Parathyroid adenoma (tissue), 2 donors: ENCODE results near the gene MGAT4A.

ENCODE experiments used
- H2AFZ ChIP-seq: fragments of 300-600 bp; sonication (generic); one replicate; pipeline ENCODE4 v1.7.0; 2017; ENCODE audit warnings: antibody characterized with exemption, mild to moderate bottlenecking
- H3K27ac ChIP-seq: fragments of 300-600 bp; sonication (generic); one replicate; pipeline ENCODE4 v1.7.0; 2017
- H3K27me3 ChIP-seq: fragments of 300-600 bp; sonication (generic); one replicate; pipeline ENCODE4 v1.7.0; 2017; ENCODE audit warnings: low read length; ENCODE audit not compliant: control insufficient read depth, insufficient read depth
- H3K36me3 ChIP-seq: fragments of 300-600 bp; sonication (generic); one replicate; pipeline ENCODE4 v1.7.0; 2017; ENCODE audit warnings: low read length; ENCODE audit not compliant: control insufficient read depth, insufficient read depth
- H3K4me1 ChIP-seq: fragments of 300-600 bp; sonication (generic); one replicate; pipeline ENCODE4 v1.7.0; 2017; ENCODE audit warnings: control low read depth
- H3K4me2 ChIP-seq: fragments of 300-600 bp; sonication (generic); one replicate; pipeline ENCODE4 v1.7.0; 2017; ENCODE audit warnings: low read length
- H3K4me3 ChIP-seq: fragments of 300-600 bp; sonication (generic); one replicate; pipeline ENCODE4 v1.7.0; 2017; ENCODE audit warnings: low read depth, low read length
- H3K79me2 ChIP-seq: fragments of 300-600 bp; sonication (generic); one replicate; pipeline ENCODE4 v1.7.0; 2017; ENCODE audit warnings: control low read depth
- H3K9ac ChIP-seq: fragments of 300-600 bp; sonication (generic); one replicate; pipeline ENCODE4 v1.7.0; 2017; ENCODE audit warnings: mild to moderate bottlenecking
- H3K9me3 ChIP-seq: fragments of 300-600 bp; sonication (generic); one replicate; pipeline ENCODE4 v1.7.0; 2017; ENCODE audit warnings: low read length; ENCODE audit not compliant: control insufficient read depth
- CTCF ChIP-seq: fragments of 300-600 bp; sonication (generic); IDR thresholded peaks from one replicate; pipeline ENCODE4 v1.7.0; 2017; ENCODE audit warnings: antibody characterized with exemption, mild to moderate bottlenecking
- donor health status: primary hyperparathyroidism.

Gene MGAT4A

GRCh38 chr2:98676742-98677141 lies 54.2 kb downstream of the MGAT4A start:
- no peak for TF ChIP-seq CTCF
- Histone ChIP-seq H3K4me2 (no peak overlapping the region), H3K9ac (no peak overlapping the region), H3K79me2 (peaks cover 28% of the 10 kb centered on the region), H3K9me3 (no peaks in the 10 kb centered on the region), H3K36me3 (no peaks in the 10 kb centered on the region), H3K27me3 (no peaks in the 10 kb centered on the region), H3K4me1 (no peaks in the 10 kb centered on the region), H2AFZ (no peak overlapping the region), H3K4me3 (no peak overlapping the region), H3K27ac (no peak overlapping the region)

- Histone ChIP-seq H3K36me3 (no peaks in the 10 kb centered on the region), H3K9ac (no peak overlapping the region), H3K27ac (no peak overlapping the region), H3K9me3 (no peaks in the 10 kb centered on the region), H3K4me2 (no peak overlapping the region), H3K4me1 (no peaks in the 10 kb centered on the region), H3K4me3 (no peak overlapping the region), H3K27me3 (no peaks in the 10 kb centered on the region), H3K79me2 (peaks cover 39% of the 10 kb centered on the region), H2AFZ (no peak overlapping the region)
- TF ChIP-seq CTCF, result no peak
Observed at GRCh38 chr2:98674233-98674964, 56.5 kb downstream of the MGAT4A start.

- Histone ChIP-seq H3K9me3 (no peaks in the 10 kb centered on the region), H3K4me2 (no peak overlapping the region), H2AFZ (no peak overlapping the region), H3K79me2 (peaks cover 56% of the 10 kb centered on the region), H3K9ac (no peak overlapping the region), H3K4me3 (no peak overlapping the region), H3K27ac (no peak overlapping the region), H3K36me3 (no peaks in the 10 kb centered on the region), H3K27me3 (no peaks in the 10 kb centered on the region), H3K4me1 (no peaks in the 10 kb centered on the region)
- TF ChIP-seq CTCF, result no peak
Observed at GRCh38 chr2:98669675-98670074, 61.3 kb downstream of the MGAT4A start.

- no peaks in the 10 kb centered on the region for H3K36me3 ChIP-seq
- peaks cover 4% of the 10 kb centered on the region for H3K4me1 ChIP-seq
- H3K79me2 ChIP-seq, result peaks cover 33% of the 10 kb centered on the region
- H3K4me2 ChIP-seq, result no peak overlapping the region
- TF ChIP-seq CTCF, result no peak
- H3K9ac ChIP-seq, result no peak overlapping the region
- no peak overlapping the region for H3K4me3 ChIP-seq
- H3K27ac ChIP-seq, result no peak overlapping the region
- H2AFZ ChIP-seq, result no peak overlapping the region
- H3K27me3 ChIP-seq, result no peaks in the 10 kb centered on the region
- H3K9me3 ChIP-seq, result no peaks in the 10 kb centered on the region
Observed at GRCh38 chr2:98665677-98666076, 65.3 kb downstream of the MGAT4A start.

- Histone ChIP-seq H3K36me3 (no peaks in the 10 kb centered on the region), H3K4me2 (no peak overlapping the region), H3K79me2 (peaks cover 26% of the 10 kb centered on the region), H3K4me1 (peaks cover 4% of the 10 kb centered on the region), H2AFZ (no peak overlapping the region), H3K4me3 (no peak overlapping the region), H3K9ac (no peak overlapping the region), H3K27ac (no peak overlapping the region), H3K27me3 (no peaks in the 10 kb centered on the region), H3K9me3 (no peaks in the 10 kb centered on the region)
- no peak for TF ChIP-seq CTCF
Observed at GRCh38 chr2:98664323-98664722, 66.6 kb downstream of the MGAT4A start.
